SK-N-SH (cell line): ENCODE results near the gene HEXB. TPM values are rescaled to one million over a fixed set of nuclear protein-coding genes. Genes with fewer than 3 reads are reported as not detected.

Experiments used
- CTCF ChIA-PET: fragments of 300-600, 350-600 bp; formaldehyde crosslinking; extraction: SDS; loops from one replicate; lab custom pipeline; 2021; lab: Yijun Ruan, JAX
- POLR2A ChIA-PET: fragments of 350-600 bp; sonication (Branson Sonifier 250); formaldehyde crosslinking; extraction: SDS; loops from one replicate; lab custom pipeline; 2020; ENCODE audit warnings: antibody characterized with exemption, inconsistent platforms; lab: Yijun Ruan, JAX
- DNase-seq: peaks from one replicate; pipeline ENCODE4 v3.0.0; 2012
- H2AFZ ChIP-seq: fragments of 200-600 bp; sonication (generic); 2 replicates; pipeline ENCODE4 v1.8.1; 2016; ENCODE audit warnings: antibody characterized with exemption, mild to moderate bottlenecking, low read depth
- H3F3A ChIP-seq: fragments of 200-600 bp; sonication (generic); replicated peaks from 2 replicates; pipeline ENCODE3; 2016; ENCODE audit warnings: antibody characterized with exemption, mild to moderate bottlenecking; ENCODE audit not compliant: insufficient read depth
- H3K27ac ChIP-seq, 2 experiments: fragments of 200-500 bp in 1 of 2; fragments of 200-600 bp in 1 of 2; sonication (Bioruptor generic) in 1 of 2; sonication (generic), shearing (Covaris generic) in 1 of 2; 2 replicates each; pipeline versions ENCODE4 v1.5.1 to v1.6.1; 2014 to 2016; ENCODE audit warnings: low read depth in 2 of 2, inconsistent platforms in 1 of 2, low read length in 1 of 2, mild to moderate bottlenecking in 1 of 2, mixed read lengths in 1 of 2
- H3K27me3 ChIP-seq: fragments of 200-600 bp; sonication (generic), shearing (Covaris generic); 2 replicates; pipeline ENCODE4 v1.6.1; 2016; ENCODE audit warnings: mixed run types; ENCODE audit not compliant: insufficient read depth
- H3K36me3 ChIP-seq, 2 experiments: fragments of 200-500 bp in 1 of 2; fragments of 200-600 bp in 1 of 2; sonication (Bioruptor generic) in 1 of 2; sonication (generic) in 1 of 2; replicated peaks in 1 of 2; 2 replicates each; pipeline versions ENCODE3 to v1.5.1; 2014 to 2016; ENCODE audit warnings: low read length in 1 of 2, mild to moderate bottlenecking in 1 of 2; ENCODE audit not compliant: insufficient read depth in 2 of 2, control insufficient read depth in 1 of 2
- H3K4me1 ChIP-seq, 2 experiments: fragments of 200-500 bp in 1 of 2; fragments of 200-600 bp in 1 of 2; sonication (Bioruptor generic) in 1 of 2; sonication (generic), shearing (Covaris generic) in 1 of 2; 2 replicates each; pipeline versions ENCODE4 v1.5.1 to v1.6.1; 2014 to 2016; ENCODE audit warnings: low read depth in 1 of 2, low read length in 1 of 2, mixed run types in 1 of 2; ENCODE audit not compliant: insufficient read depth in 2 of 2, control insufficient read depth in 1 of 2
- H3K4me2 ChIP-seq: fragments of 200-600 bp; sonication (generic), shearing (Covaris generic); 2 replicates; pipeline ENCODE4 v1.6.1; 2017; ENCODE audit warnings: mixed run types
- H3K4me3 ChIP-seq, 2 experiments: fragments of 200-500 bp in 1 of 2; fragments of 200-600 bp in 1 of 2; sonication (Bioruptor generic) in 1 of 2; sonication (generic), shearing (Covaris generic) in 1 of 2; 2 replicates each; pipeline versions ENCODE4 v1.5.1 to v1.8.1; 2014 to 2016; ENCODE audit warnings: low read depth in 2 of 2, inconsistent platforms in 1 of 2, low read length in 1 of 2, mild to moderate bottlenecking in 1 of 2, mixed read lengths in 1 of 2, moderate library complexity in 1 of 2
- H3K79me2 ChIP-seq: fragments of 200-600 bp; sonication (generic); 2 replicates; pipeline ENCODE4 v1.8.1; 2017; ENCODE audit warnings: mild to moderate bottlenecking; ENCODE audit not compliant: insufficient read depth
- H3K9ac ChIP-seq: fragments of 200-600 bp; sonication (generic); 2 replicates; pipeline ENCODE4 v1.6.1; 2017; ENCODE audit warnings: mixed run types
- H3K9me2 ChIP-seq: fragments of 200-600 bp; sonication (generic); 2 replicates; pipeline ENCODE4 v1.6.1; 2017; ENCODE audit warnings: mixed run types
- H3K9me3 ChIP-seq: fragments of 200-600 bp; sonication (generic); 2 replicates; pipeline ENCODE4 v1.6.1; 2017; ENCODE audit warnings: mixed run types, mild to moderate bottlenecking, moderate library complexity
- H4K20me1 ChIP-seq: fragments of 200-600 bp; sonication (generic); 2 replicates; pipeline ENCODE4 v1.6.1; 2017; ENCODE audit warnings: mild to moderate bottlenecking, mixed run types; ENCODE audit not compliant: insufficient read depth
- CHD2 ChIP-seq: fragments of 150-350 bp; IDR thresholded peaks from 2 replicates; pipeline ENCODE4 v1.6.1; 2018; ENCODE audit warnings: low read length; ENCODE audit not compliant: partially characterized antibody
- EP300 ChIP-seq, 2 experiments: IDR thresholded peaks; 2 replicates each; pipeline versions ENCODE4 v1.4.0 to v1.6.1; 2012; ENCODE audit warnings: borderline replicate concordance in 1 of 2, low read depth in 1 of 2, low read length in 1 of 2
- FOSL2 ChIP-seq: IDR thresholded peaks from 2 replicates; pipeline ENCODE4 v1.4.0; 2012; ENCODE audit warnings: low read depth, mild to moderate bottlenecking, moderate library complexity, borderline replicate concordance
- FOXJ3 ChIP-seq: sonication (generic); formaldehyde crosslinking; IDR thresholded peaks from 2 replicates; pipeline ENCODE4 v1.5.1; 2020; ENCODE audit warnings: mild to moderate bottlenecking, missing genetic modification reagents
- FOXM1 ChIP-seq: IDR thresholded peaks from 2 replicates; pipeline ENCODE4 v1.4.0; 2012; ENCODE audit warnings: low read depth, mild to moderate bottlenecking
- GABPA ChIP-seq: IDR thresholded peaks from 2 replicates; pipeline ENCODE4 v1.4.0; 2012; ENCODE audit warnings: low read depth, mild to moderate bottlenecking
- GATA2 ChIP-seq: sonication (generic); formaldehyde crosslinking; IDR thresholded peaks from 2 replicates; pipeline ENCODE4 v1.5.0; 2020; ENCODE audit warnings: mild to moderate bottlenecking, missing genetic modification reagents
- MAX ChIP-seq: IDR thresholded peaks from 2 replicates; pipeline ENCODE4 v1.4.0; 2012; ENCODE audit warnings: low read depth
- MXI1 ChIP-seq: IDR thresholded peaks from 2 replicates; pipeline ENCODE4 v1.6.1; 2012; ENCODE audit warnings: mild to moderate bottlenecking, low read depth, low read length, improper control_type of control experiment
- NFIC ChIP-seq: IDR thresholded peaks from 2 replicates; pipeline ENCODE4 v1.4.0; 2012; ENCODE audit warnings: borderline replicate concordance
- PBX3 ChIP-seq: IDR thresholded peaks from 2 replicates; pipeline ENCODE4; 2012
- POLR2AphosphoS5 ChIP-seq: IDR thresholded peaks from 2 replicates; pipeline ENCODE4 v1.6.1; 2012; ENCODE audit warnings: low read depth, low read length
- RAD21 ChIP-seq: IDR thresholded peaks from 2 replicates; pipeline ENCODE4 v1.6.1; 2012; ENCODE audit warnings: mild to moderate bottlenecking, low read length
- REST ChIP-seq: IDR thresholded peaks from 2 replicates; pipeline ENCODE4 v1.6.1; 2012; ENCODE audit warnings: mild to moderate bottlenecking, low read depth, low read length, moderate library complexity
- RXRA ChIP-seq: IDR thresholded peaks from 2 replicates; pipeline ENCODE4 v1.4.0; 2012; ENCODE audit warnings: low read depth, mild to moderate bottlenecking, borderline replicate concordance
- SIN3A ChIP-seq: IDR thresholded peaks from 2 replicates; pipeline ENCODE4 v1.6.1; 2012; ENCODE audit warnings: low read depth, mild to moderate bottlenecking, low read length, moderate library complexity, borderline replicate concordance
- SMC3 ChIP-seq: IDR thresholded peaks from 2 replicates; pipeline ENCODE4 v1.6.1; 2012; ENCODE audit warnings: low read depth, low read length, improper control_type of control experiment
- TAF1 ChIP-seq: IDR thresholded peaks from 2 replicates; pipeline ENCODE4 v1.6.1; 2012; ENCODE audit warnings: low read depth, mild to moderate bottlenecking, low read length, moderate library complexity, borderline replicate concordance
- TEAD4 ChIP-seq: IDR thresholded peaks from 2 replicates; pipeline ENCODE4 v1.4.0; 2012; ENCODE audit warnings: mild to moderate bottlenecking, borderline replicate concordance; ENCODE audit not compliant: insufficient read depth
- USF1 ChIP-seq: IDR thresholded peaks from 2 replicates; pipeline ENCODE4 v1.4.0; 2012; ENCODE audit warnings: low read depth, borderline replicate concordance
- USF2 ChIP-seq: fragments of 150-350 bp; IDR thresholded peaks from 2 replicates; pipeline ENCODE4 v1.6.1; 2017; ENCODE audit warnings: antibody characterized with exemption, low read length, low read depth, borderline replicate concordance
- WGBS: methylation state at CpG from one replicate; pipeline ENCODE4 v1.1.6; 2017; ENCODE audit warnings: low lambda C conversion rate; 5-methylcytosine and 5-hydroxymethylcytosine counted together
- polyA plus RNA-seq, 3 experiments: library from polyadenylated mRNA; depleted of rRNA; stranded (reverse); fragments of >200 nt; gene quantifications; 2 replicates each; pipeline ENCODE4 v1.2.3, GENCODE V29; 2012

The HEXB gene
- polyA plus RNA-seq, 1 of the 3 experiments (the other 2 are of a cell fraction) = 75.8 TPM

GRCh38 chr5:74640450-74640953 is 44.5 kb upstream of the HEXB start, which contains the start of gene ENC1 (continued):
- TF ChIP-seq RAD21 (peak; percentile 44; the same call in 1 of the 2 replicates), SMC3 (peak; percentile 38), FOXJ3 (CRISPR knock-in tag) (no peak), EP300 (IDR thresholded peaks at IDR 0.05; ENCODE audit: borderline replicate concordance in 1 of 2, low read depth in 1 of 2, low read length in 1 of 2) (peak in 1 of 2 experiments; percentile 30; a peak in 1 of 4 replicates), CHD2 (no peak), TAF1 (peak; percentile 90), MAX (peak; percentile 9; the same call in 1 of the 2 replicates), RXRA (peak; percentile 39; the same call in 1 of the 2 replicates), NFIC (peak; percentile 33; the same call in 1 of the 2 replicates), MXI1 (peak; percentile 16; the same call in 1 of the 2 replicates), GATA2 (no peak), GABPA (no peak), FOSL2 (no peak)

- CTCF ChIA-PET = interaction anchor here (0.5 to 9.2 kb wide), 65 partner anchors 9 to 754 kb away, joined by 3 to 124 read pairs (median 4); no protein-coding TSS in a partner anchor
- peak; percentile 79 for DNase-seq
Observed at GRCh38 chr5:74640954-74641734, 43.9 kb upstream of the HEXB start.

More at GRCh38 chr5:74640954-74641734, 43.9 kb upstream of the HEXB start:
- Histone ChIP-seq H3K79me2 (peaks cover 42% of the 10 kb centered on the region), H3F3A (peaks cover 38% of the 10 kb centered on the region), H3K27me3 (no peaks in the 10 kb centered on the region), H3K4me3 (peak overlapping the region; percentile 84 to 87), H3K4me1 (peaks cover 22 to 24% of the 10 kb centered on the region in 2 experiments), H4K20me1 (peaks cover 28% of the 10 kb centered on the region), H3K27ac (peak overlapping the region; percentile 90 to 94), H3K9me3 (no peaks in the 10 kb centered on the region), H3K36me3 (peaks cover 0 to 6% of the 10 kb centered on the region in 2 experiments), H3K9me2 (no peaks in the 10 kb centered on the region), H2AFZ (peak overlapping the region; percentile 93), H3K4me2 (peak overlapping the region; percentile 96), H3K9ac (peak overlapping the region; percentile 94)
- POLR2A ChIA-PET = no interaction called here
- 4% methylated on average over 15 of the region's 47 CpGs for WGBS
- TF ChIP-seq USF1 = peak; percentile 85
- TF ChIP-seq FOXM1 = peak; percentile 98
- TF ChIP-seq USF2 = peak; percentile 47
- TF ChIP-seq MAX = peak; percentile 95
- TF ChIP-seq TAF1 = peak; percentile 49; the same call in 1 of the 2 replicates
- 0 out of 2 replicates have a peak, but pooled peaks have one; percentile 10 for TF ChIP-seq SIN3A
- TF ChIP-seq GATA2 = no peak
- TF ChIP-seq TEAD4 = peak; percentile 13; the same call in 1 of the 2 replicates
- peak; percentile 27; the same call in 1 of the 2 replicates for TF ChIP-seq POLR2AphosphoS5
- TF ChIP-seq RXRA = no peak
- peak; percentile 91 for TF ChIP-seq MXI1
- TF ChIP-seq NFIC = peak; percentile 89
- 0 out of 2 replicates have a peak, but pooled peaks have one; percentile 15 for TF ChIP-seq PBX3
- no peak for TF ChIP-seq REST
